Urothelium cell line (cell line): ENCODE data around the gene SMAD3.
"Not testable (repeated sequence)": the region's sequence is repeated elsewhere in the genome, so short reads cannot be mapped to it uniquely, and the experiment has no call there.

Experiments
- DNase-seq: peaks from one replicate; pipeline ENCODE4 v3.0.0; 2011; ENCODE audit warnings: low spot score, mixed read lengths
- FAIRE-seq: peaks from 2 replicates; lab custom pipeline; 2011; peaks lifted over from hg19 to GRCh38; lab: Jason Lieb, UNC

SMAD3 gene

DNA sequence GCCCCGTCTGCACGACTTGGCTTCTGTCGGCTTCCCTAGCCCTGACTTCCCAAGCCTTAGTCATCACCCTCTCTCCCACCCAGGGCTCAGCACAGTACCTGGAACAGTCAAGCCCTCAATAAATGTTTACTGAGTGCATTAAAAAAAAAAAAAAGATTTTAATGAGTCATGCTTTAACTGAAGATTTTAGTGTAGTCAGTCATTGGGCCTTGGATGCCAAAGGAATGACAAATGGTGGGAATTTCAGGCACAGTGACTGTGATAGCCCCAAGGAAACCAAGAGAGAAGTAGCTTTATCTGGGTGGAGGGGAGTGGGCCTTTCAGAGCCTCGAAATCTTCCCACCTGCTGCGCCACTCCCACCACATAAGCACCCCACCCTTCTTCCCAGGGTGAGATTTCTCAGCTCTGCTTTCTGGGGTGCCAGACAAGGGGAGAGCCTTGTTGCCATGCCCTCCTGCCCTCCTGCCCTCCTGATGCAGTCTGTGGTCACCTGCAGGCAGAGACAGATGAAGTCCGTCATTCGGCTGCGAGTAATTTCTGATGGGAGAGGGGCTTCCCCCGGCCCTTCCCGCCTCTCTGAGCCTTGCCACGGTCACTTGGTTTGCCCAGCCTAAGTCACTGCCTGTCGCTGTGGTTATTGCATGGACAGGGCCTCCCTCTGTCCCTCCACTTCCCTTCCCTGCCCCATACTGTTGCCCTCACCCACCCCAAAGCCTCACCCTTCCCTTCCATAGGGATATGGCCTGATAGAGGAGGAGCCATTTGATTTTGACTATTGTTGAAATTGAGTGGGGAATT lies 41.8 kb downstream of the SMAD3 start:
- peak; percentile 97 for DNase-seq
- peak; percentile 70 for FAIRE-seq

DNA sequence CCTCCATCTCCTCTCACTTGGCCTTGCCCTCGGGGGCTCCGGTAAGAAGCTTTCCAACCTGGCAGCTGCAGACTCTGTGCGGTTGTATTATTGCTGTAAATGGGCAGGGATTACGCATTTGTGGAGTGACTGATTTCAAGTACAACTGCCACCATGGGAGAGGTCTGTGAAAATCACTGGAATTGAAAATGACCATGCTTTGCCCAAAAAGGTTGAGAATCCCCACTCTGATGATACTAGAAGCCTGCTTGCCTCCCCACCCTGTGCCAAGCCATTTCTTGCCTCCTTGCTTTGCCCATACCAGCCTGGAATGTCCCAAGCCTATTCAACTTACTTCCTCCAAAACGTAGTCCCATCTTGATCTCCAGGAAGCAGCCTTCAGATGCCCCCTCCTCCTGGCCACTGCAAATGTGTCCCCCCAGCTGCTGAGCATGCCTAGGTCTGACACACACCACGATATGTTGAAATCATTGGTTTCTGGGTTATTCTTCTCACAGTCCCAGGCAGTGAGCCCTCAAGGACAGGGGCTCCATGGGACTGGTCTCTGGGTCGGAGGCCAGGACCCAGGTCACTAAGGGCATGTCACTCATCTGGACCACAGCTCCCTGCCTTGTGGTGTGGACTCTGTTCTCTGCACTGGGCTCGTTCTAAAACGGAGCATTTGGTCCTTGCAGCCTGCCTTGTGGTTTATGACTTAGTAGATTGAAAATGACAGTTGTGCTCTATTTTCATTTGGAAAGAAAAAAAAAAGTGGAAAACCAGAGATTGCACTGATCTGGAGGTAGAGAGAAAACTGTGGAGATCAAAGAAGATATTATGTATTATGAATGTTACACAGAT lies 42.9 kb downstream of the SMAD3 start:
- FAIRE-seq (peak; percentile 59), DNase-seq (no peak)

DNA sequence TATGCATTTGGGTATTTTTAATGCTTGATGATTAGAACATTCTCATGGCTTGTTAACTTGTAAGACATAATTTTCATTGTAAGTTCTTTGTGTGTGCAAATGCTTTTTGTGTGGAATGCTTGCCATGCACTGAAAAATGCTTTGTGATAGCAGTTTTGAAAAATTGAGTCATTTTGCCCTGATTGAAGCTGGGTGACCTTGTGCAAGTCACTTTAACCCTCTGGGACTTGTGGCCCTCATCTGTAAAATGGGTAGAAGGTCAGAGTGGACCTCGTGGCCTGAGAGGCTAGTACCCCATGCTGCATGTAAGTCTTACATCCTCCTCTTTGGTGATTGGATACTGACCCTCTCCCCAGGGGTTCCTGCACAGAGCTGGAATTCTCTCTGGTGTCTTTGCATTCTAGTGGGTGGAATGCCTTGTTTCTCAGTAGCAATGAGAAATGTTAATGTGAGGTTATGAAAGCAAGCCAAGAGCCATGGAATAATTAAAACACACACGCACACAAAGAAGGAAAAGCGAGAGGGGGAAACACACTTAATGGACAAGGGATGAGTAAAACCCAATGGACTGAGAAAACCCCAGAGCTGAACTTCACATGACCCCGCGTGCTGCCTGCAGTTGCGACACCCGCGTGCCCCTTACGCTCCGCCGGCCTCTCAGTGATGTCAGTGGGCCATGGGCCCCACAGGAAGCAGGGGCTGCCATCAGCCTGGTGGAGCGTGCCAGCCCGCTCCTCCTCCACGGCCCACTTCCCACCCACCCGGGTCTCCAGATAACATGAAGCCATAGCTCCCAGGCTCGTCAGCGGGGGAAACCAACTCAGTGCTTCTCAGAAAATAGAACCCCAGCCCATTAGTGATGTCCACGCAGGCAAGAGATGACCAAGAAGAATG lies 44.0 kb downstream of the SMAD3 start:
- peak; percentile 76 for DNase-seq
- peak; percentile 59 for FAIRE-seq

DNA sequence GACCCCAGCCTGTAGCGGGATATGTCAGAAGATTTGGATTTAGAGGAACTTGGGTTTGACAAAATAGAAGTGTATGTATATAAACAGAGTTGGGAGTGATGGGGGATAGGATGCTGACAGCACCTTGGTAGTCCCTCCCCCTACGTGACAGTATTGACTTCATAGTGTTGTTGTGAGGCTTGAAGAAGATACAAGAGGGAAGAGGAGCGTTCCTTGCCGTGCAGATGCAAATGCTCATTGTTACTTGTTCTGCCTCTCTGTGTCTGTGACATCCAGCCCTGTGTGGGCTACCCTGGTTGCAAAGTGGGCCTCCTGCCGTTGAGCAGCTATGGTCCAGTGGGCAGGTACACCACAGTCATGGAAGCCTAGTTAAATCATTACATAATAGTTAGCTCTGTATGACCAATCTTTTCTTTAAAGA lies 45.0 kb downstream of the SMAD3 start:
- DNase-seq (no peak), FAIRE-seq (no peak)

DNA sequence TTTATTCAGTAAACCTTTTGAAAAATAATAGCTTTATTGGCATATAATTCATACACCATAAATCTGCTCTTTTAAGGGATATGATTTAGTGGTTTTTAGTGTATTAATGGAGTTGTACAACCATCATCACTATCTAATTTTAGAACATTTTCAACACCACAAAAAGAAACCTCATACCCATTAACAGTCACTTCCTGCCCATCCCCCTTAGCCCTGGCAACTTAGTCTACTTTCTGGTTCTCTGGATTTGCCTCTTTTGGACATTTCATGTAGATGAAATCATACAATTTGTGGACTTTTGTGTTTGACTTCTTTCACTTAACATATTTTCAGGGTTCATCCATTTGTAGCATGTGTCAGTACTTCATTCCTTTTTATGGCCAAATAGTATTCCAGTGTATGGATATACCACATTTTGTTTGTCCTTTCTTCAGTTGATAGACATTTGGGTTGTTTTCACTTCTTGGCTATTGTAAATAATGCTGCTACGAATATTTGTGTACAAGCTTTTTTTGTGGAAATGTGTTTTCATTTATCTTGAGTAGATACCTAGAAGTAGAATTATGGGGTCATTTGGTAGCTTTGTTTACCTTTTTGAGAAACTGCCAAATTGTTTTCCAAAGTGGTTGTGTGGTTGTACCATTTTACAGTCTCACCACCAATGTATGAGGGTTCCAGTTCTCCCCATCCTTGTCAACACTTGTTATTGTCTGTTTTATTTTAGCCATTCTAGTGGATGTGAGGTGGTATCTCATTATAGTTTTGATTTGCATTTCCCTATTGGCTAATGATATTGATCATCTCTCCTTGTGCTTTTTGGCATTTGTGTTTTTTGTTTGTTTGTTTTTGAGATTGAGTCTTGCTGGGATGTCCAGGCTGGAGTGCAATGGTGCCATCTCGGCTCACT lies 45.8 kb downstream of the SMAD3 start:
- FAIRE-seq: no peak
- DNase-seq: no peak

DNA sequence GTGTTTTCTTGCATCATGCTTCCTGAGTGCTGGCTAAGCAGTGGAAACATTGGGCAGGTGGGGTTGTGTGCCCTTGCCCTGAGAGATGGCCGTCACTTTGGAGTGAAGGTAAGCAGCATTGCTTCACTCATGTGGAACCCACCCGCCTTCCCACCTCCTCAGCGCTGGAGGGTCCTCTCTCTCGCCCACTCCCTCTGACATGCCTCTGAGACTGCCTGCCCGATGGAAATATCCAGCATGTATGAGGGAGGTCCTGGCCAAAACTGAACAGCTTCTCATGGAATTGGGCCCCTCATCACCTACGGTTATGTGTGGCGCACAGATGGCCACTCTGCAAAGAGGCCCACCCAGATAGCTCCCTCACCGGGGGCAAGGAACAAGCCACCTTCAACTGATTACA lies 48.6 kb downstream of the SMAD3 start:
- DNase-seq (no peak), FAIRE-seq (no peak)

DNA sequence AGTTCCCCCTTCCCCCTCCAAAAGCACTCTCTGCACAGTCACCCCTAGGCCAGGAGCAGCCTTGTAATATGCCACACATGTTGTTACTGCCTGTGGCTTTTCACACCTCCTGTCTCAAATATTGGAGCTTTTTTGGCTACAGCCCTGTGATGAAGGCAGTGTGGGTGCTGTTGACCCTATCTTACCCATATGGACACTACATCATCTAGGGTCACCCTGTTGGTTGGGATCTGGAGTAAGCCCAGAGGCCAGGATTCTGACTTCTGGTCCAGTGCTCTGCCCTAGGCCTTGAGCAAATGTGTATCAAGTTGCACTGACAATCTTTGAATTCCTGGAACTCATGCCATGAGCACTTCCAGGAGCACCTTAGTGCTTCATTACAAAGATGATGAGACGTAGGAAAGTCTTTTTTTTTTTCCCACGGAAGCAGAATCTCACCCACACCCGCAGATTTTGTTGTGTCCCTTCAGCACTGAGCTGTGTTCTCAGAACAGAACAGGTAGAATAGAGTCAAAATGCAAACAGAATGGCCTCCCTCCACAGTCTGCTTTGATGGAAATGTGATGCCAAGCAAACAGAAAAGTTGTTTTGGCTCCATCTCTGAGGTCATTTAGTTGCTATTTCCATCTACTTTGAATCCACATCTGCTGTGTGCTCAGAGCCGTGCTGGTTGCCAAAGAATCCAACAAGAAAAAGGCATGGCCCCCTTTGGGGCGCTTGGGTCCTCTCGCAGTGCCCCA lies 49.6 kb downstream of the SMAD3 start:
- no peak for FAIRE-seq
- DNase-seq: no peak

DNA sequence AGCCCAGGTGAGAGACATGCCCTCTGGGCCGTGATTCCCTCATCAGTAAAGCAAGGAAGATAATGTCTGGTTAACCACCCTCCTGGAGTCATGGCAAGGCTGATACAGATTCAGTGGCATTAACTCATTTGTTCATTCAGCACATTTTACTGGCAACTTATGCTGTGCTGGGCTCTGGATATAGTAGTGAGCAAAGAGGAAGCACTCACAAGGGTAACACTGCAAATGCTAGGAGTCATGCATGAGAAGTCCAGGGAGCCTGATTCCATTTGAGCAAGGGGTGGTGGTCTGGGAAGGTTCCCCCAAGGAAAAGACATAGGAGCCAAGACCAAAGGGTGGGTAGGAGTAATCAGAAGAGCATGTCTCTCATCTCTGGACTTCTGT lies 50.2 kb downstream of the SMAD3 start:
- FAIRE-seq (no peak), DNase-seq (no peak)

DNA sequence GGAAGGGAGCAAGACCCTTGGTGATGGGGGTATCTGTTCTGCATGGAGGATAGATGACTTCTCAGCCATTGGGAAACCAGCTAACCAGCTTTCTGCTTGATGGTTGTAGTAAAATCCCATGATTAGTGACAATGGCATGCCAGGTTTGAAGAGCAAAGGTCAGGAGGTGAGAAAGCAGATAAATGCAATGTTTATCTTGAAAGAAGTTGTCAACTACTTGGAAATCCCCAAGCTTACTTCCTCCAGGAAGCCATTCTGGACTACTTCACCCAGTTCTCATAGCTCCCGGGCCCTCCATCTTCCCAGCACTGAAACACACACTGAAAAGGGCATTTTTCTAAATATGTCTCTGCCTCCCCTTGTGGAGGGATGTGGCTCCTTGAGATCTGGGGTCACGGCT lies 51.3 kb downstream of the SMAD3 start:
- no peak for FAIRE-seq
- no peak for DNase-seq

DNA sequence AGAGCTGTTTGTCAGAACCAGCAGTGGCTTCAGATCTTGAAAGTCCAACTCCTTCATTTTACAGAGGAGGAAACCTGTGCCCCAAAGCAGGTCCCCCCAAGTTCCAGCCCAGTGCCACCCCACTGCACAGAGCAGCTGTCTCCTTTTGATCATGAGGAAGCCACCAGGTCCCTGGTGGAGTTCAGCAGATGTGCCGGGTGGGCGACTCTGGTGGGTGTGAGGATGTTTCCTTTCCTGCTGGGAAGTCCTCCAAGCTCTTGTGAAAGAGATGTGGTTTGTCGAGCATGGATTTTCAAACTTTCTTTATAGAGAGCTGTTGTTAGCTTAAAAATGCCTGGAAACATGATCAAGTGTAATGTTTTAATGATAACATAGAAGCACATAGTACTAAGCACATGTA lies 52.0 kb downstream of the SMAD3 start:
- DNase-seq (no peak), FAIRE-seq (no peak)

DNA sequence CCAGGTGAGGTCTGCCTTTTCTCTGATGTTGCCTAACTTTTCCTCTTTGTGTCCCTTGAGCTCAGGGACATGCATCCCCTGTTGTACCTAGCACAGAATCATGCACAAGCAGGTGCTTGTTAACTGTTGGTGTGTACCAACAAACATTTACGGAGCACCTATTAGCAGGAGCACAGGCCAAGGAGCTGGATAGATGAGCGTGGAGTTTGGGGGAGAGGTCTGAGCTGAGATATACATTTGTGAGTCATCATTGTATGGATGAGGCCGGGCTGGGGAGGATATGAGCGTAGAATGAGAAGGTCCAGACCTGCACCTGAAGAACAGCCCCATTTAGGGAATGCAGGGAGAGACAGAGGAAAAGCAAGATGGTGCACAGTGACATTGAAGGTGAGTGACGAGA lies 53.4 kb downstream of the SMAD3 start:
- no peak for FAIRE-seq
- DNase-seq: no peak

DNA sequence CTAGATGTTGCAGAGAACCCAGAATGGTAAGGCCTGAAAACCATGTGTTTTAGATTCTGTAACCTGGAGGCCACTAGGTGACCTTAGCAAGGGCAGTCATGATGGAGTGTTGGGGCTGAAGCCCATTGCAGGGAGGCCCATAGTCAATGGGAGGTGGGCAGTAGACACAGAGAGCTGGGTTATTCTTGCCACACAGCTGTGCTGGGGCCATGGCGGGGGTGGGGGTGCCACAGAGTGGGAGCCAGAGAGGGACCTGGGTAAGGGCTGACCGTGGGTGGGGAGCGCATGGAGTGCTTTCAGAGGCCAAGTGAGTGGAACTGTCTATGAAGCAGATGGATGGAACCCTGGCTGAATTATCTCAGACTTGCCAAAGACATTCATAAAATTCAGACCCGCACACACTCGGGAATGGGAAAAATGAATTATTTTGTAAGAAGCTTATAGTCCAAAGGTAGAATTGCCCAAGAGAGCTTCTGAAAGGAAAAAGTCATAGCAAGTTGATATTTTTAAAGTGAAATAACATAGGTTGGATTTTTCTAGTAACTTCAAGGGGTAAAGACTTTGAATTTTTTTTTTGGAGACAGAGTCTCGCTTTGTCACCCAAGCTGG lies 53.9 kb downstream of the SMAD3 start:
- DNase-seq (no peak), FAIRE-seq (no peak)

DNA sequence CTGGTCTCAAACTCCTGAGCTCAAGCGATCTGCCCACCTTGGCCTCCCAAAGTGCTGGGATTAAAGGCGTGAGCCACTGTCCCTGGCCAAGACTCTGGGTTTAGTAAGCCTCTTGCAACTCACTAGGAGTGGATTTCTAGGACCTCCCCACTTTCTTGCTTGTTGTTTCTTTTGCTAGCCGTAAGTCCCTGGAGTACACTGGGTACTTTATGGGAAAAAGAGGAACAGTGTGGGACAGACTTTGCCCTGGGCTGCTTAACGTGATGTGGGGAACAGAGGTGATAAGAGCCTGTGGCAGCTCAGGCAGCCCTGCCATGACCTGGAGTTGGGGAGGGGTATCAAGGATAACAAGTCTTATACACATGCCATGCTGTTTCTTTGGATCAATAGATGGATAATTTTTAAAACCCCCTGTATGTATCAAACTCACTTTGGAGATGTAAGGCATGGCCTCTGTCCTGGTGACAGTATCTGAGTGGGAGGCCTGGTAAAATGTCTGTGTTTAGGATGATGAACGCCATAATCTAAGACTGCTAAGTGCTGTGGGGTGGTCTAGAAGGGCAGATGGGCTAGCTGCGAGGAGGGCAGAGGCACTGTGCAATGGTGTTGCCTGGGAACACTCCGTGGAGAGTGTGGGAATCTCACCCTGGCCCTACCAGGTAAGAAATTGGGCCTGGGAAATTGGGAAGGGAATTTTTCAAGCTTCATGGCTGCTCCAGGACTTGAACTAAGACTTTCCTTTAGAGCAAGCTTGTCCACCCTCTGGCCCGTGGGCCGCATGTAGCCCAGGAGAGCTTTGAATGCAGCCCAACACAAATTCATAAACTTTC lies 54.8 kb downstream of the SMAD3 start:
- DNase-seq: no peak
- no peak for FAIRE-seq

DNA sequence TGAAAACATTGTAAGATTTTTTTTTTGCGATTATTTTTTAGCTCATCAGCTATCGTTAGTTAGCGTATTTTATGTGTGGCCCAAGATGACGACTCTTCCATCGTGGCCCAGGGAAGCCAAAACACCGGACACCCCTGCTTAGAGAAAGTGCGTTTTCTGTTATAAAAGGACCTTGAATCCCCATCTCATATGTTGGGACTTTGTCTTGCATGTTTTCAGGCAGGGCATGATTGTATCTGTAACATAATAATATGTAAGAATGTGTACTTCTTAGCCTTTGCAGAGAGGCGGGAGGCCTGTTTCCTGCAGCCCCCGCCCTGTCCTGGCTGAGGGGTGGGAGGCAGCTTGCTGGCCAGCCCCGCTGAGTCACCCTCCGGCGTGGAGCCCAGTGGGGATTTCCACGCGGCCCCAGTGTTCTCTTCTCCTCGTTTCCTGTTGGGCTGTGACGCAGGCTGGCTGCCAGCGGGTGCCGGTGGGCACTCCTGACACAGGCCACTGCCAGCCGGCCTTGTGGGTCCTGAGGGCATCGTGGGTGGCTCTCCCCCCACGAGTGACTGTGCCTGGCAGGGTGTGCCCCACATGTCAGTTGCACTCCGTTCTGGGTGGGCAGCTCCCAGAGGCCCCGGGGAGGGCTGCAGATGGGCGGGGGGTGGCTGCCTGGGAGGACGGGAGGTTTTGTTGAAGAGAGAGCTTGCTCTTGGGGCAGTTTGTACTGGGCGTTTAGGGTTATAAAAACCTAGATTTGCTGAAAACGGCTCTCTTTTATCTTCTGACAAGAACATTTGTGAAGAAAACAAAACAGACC lies 55.6 kb downstream of the SMAD3 start:
- FAIRE-seq: no peak
- peak; percentile 69 for DNase-seq

DNA sequence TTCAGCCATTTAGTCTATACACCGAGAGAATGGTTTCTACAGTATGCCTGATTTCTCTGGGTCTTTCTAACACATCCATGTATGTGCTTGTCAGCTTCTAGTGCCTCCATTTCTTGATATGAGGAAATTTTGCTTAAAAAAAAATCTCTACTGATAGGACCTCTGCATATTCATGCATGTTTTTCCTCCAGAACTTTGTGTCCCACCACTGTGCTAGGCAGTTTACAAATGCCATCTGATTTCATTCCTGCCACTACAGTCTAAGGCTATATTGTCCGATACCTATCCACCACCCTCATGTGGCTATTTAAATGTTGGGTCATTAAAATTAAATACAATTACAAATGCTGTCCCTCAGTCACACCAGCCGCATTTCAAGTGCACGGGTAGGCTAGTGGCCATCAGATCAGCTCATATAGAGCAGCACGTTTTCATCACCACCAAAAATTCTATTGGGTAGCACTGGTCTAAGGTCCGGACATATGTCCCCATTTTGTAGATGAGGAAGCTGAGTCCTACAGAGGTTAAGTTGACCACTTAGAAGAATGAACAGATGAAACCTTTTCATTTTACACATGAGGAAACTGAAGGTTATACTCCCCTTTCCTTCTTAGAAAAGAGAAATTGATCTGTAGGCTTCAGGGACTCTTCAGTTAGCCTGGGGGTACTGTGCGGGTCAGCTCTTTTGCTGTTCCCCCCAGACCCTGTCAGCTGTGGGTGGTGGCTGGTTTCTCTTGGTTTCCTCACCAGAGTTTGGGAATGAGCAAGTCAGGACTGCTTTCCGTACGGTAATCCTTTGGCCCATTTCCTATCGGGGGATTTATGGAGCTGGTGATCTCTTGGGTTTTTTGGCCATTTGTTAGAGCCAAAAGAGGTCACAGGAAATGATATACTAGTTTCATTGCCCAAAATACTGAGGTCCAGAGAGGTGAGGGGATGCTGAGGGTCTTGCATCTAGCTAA lies 56.5 kb downstream of the SMAD3 start:
- no peak for FAIRE-seq
- no peak for DNase-seq

DNA sequence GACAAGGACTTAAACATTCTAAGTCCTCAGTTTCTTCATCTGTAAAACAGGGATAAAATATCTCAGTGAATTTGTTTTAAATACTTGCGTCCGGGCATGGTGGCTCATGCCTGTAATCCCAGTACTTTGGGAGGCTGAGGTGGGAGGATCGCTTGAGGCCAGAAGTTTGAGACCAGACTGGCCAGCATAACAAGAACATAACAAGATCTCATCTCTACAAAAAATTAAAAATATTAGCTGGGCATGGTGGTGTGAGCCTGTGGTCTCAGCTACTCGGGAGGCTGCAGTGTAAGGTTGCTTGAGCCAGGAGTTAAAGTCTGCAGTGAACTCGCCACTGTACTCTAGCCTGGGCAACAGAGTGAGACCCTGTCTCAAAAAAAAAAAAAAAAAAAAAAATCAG lies 57.4 kb downstream of the SMAD3 start:
- not testable (repeated sequence) for DNase-seq, FAIRE-seq
